ENCODE results near the gene AVEN. TPM values are rescaled to one million over a fixed set of nuclear protein-coding genes. Genes with fewer than 3 reads are reported as not detected.

Gene AVEN
- total and polyA plus RNA-seq, 2 experiments from 2014 or later = 7.7 to 10.3 TPM

- Mint-ChIP-seq H3K9me3 (no peaks in the 10 kb centered on the region), H3K27ac (0 out of 2 replicates have a peak overlapping the region, but pooled peaks have one; percentile 8), H3K4me1 (peaks cover 25% of the 10 kb centered on the region), H3K27me3 (ENCODE audit: insufficient read depth, low read depth, poor library complexity) (peaks cover 2% of the 10 kb centered on the region), H3K4me3 (no peak overlapping the region), H3K36me3 (ENCODE audit: low read depth) (no peaks in the 10 kb centered on the region)
- Histone ChIP-seq H3K36me3 (ENCODE audit: insufficient read depth) (no peaks in the 10 kb centered on the region), H3K9me2 (ENCODE audit: insufficient read depth) (no peaks in the 10 kb centered on the region; the same call in 1 of the 2 replicates), H3K4me2 (no peak overlapping the region), H3K27ac (ENCODE audit: low read depth) (no peak overlapping the region), H2AFZ (no peak overlapping the region), H4K20me1 (replicated peaks; ENCODE audit: insufficient read depth) (no peaks in the 10 kb centered on the region), H3K4me1 (ENCODE audit: insufficient read depth) (peaks cover 11% of the 10 kb centered on the region), H3K4me3 (no peak overlapping the region), H3F3A (replicated peaks; ENCODE audit: low read depth) (no peaks in the 10 kb centered on the region), H3K79me2 (replicated peaks; ENCODE audit: insufficient read depth) (no peaks in the 10 kb centered on the region), H3K27me3 (ENCODE audit: insufficient read depth) (no peaks in the 10 kb centered on the region)
- ATAC-seq (no peak), DNase-seq (ENCODE audit: low spot score) (no peak)
- no peak for TF ChIP-seq CTCF (conservative IDR thresholded peaks at IDR 0.05; ENCODE audit: low read depth in 2 of 2)
- no peak for TF ChIP-seq ZNF114 (CRISPR knock-in tag; IDR thresholded peaks at IDR 0.05)
- no peak for TF ChIP-seq ETS1 (IDR thresholded peaks at IDR 0.05)
- no peak for TF ChIP-seq POLR2AphosphoS5 (IDR thresholded peaks at IDR 0.05; ENCODE audit: low read depth)
- no peak for TF ChIP-seq JUNB (IDR thresholded peaks at IDR 0.05; ENCODE audit: unreplicated experiment)
- no peak for TF ChIP-seq REST (IDR thresholded peaks at IDR 0.05; ENCODE audit: unreplicated experiment)
- no peak for TF ChIP-seq EZH2phosphoT487 (IDR thresholded peaks at IDR 0.05; ENCODE audit: unreplicated experiment)
- no peak for TF ChIP-seq EZH2 (IDR thresholded peaks at IDR 0.05; ENCODE audit: low read depth, unreplicated experiment)
- no peak for TF ChIP-seq STAT1 (IDR thresholded peaks at IDR 0.05; ENCODE audit: unreplicated experiment)
- TF ChIP-seq CREB1 (CRISPR knock-in tag; IDR thresholded peaks at IDR 0.05; ENCODE audit: low read depth) = no peak
- no peak for TF ChIP-seq ZNF331 (CRISPR knock-in tag; IDR thresholded peaks at IDR 0.05; ENCODE audit: low read depth)
These were observed 27.5 kb downstream of the AVEN start for GRCh38 chr15:34011481-34011880.

Data from GM23338 (cell line).